ENCODE data around the gene INPP5J. TPM values are rescaled to one million over a fixed set of nuclear protein-coding genes. Genes with fewer than 3 reads are reported as not detected.
"Not testable (repeated sequence)": the region's sequence is repeated elsewhere in the genome, so short reads cannot be mapped to it uniquely, and the experiment has no call there.

INPP5J gene
- total RNA-seq, 4 donors from 2014 or later: 0.54 to 5.3 (median 2.1) TPM

- no peak for TF ChIP-seq POLR2AphosphoS5 (IDR thresholded peaks at IDR 0.05)
- TF ChIP-seq EP300 (IDR thresholded peaks at IDR 0.05): no peak
- no peak for TF ChIP-seq POLR2A (IDR thresholded peaks at IDR 0.05)
- TF ChIP-seq CTCF (IDR thresholded peaks at IDR 0.05): no peak
- H3K36me3 ChIP-seq: peaks cover 0 to 19% of the 10 kb centered on the region in 2 donors
- no peak overlapping the region for H3K4me3 ChIP-seq
- H3K27ac ChIP-seq: peak overlapping the region in 2 of 4 donors; percentile 22 to 48
- no peak for ATAC-seq
- H3K9me3 ChIP-seq: no peaks in the 10 kb centered on the region
- no peaks in the 10 kb centered on the region for H3K27me3 ChIP-seq
- WGBS, 2 donors (ENCODE audit: low coverage in 1 of 2): 100% methylated on average over 4 of the region's 4 CpGs
- peaks cover 5 to 79% (median 11%) of the 10 kb centered on the region in 3 donors for H3K4me1 ChIP-seq
Measured at GRCh38 chr22:31170971-31171370, 48.2 kb downstream of the INPP5J start.

GRCh38 chr22:31171734-31172133 is 49.0 kb downstream of the INPP5J start:
- H3K27ac ChIP-seq, H3K27me3 ChIP-seq, ATAC-seq, H3K4me3 ChIP-seq, H3K9me3 ChIP-seq: not testable (repeated sequence)
- peaks cover 5 to 81% (median 11%) of the 10 kb centered on the region in 3 donors for H3K4me1 ChIP-seq
- peaks cover 0 to 19% of the 10 kb centered on the region in 2 donors for H3K36me3 ChIP-seq
- WGBS, 2 donors (ENCODE audit: low coverage in 1 of 2): 84 to 97% methylated on average over 6 to 9 of the region's 9 CpGs

GRCh38 chr22:31173386-31174145 is 50.8 kb downstream of the INPP5J start:
- H3K4me1 ChIP-seq: peaks cover 4 to 81% (median 11%) of the 10 kb centered on the region in 3 donors
- no peak for TF ChIP-seq CTCF (IDR thresholded peaks at IDR 0.05)
- peak; percentile 76 for TF ChIP-seq POLR2AphosphoS5 (IDR thresholded peaks at IDR 0.05)
- peak; percentile 51 for ATAC-seq
- H3K4me3 ChIP-seq: no peak overlapping the region
- no peaks in the 10 kb centered on the region for H3K27me3 ChIP-seq
- peak overlapping the region; percentile 32 to 84 (median 67) for H3K27ac ChIP-seq
- H3K9me3 ChIP-seq: no peaks in the 10 kb centered on the region
- peaks cover 0 to 16% of the 10 kb centered on the region in 2 donors for H3K36me3 ChIP-seq
- 39 to 52% methylated on average over 2 to 3 of the region's 5 CpGs for WGBS, 2 donors (ENCODE audit: low coverage in 1 of 2)

GRCh38 chr22:31176923-31177322 is 54.2 kb downstream of the INPP5J start:
- H3K4me1 ChIP-seq: peaks cover 0 to 61% (median 14%) of the 10 kb centered on the region in 3 donors
- ATAC-seq: no peak
- H3K27me3 ChIP-seq: no peaks in the 10 kb centered on the region
- peak overlapping the region; percentile 25 to 67 (median 52) for H3K27ac ChIP-seq
- peaks cover 0 to 16% of the 10 kb centered on the region in 2 donors for H3K36me3 ChIP-seq
- H3K4me3 ChIP-seq: no peak overlapping the region
- TF ChIP-seq POLR2A (IDR thresholded peaks at IDR 0.05): no peak
- no peak for TF ChIP-seq POLR2AphosphoS5 (IDR thresholded peaks at IDR 0.05)
- TF ChIP-seq CTCF (IDR thresholded peaks at IDR 0.05): no peak
- H3K9me3 ChIP-seq: no peaks in the 10 kb centered on the region
- WGBS, 2 donors (ENCODE audit: low coverage in 1 of 2): 88 to 100% methylated on average over 1 of the region's 1 CpG

- Histone ChIP-seq H3K36me3 (peaks cover 0 to 22% of the 10 kb centered on the region in 2 donors), H3K4me3 (no peak overlapping the region), H3K9me3 (no peaks in the 10 kb centered on the region), H3K4me1 (peaks cover 0 to 54% (median 14%) of the 10 kb centered on the region in 3 donors), H3K27me3 (no peaks in the 10 kb centered on the region), H3K27ac (peak overlapping the region; percentile 25 to 67 (median 52))
- 64 to 71% methylated on average over 5 to 6 of the region's 6 CpGs for WGBS, 2 donors (ENCODE audit: low coverage in 1 of 2)
- TF ChIP-seq CTCF (IDR thresholded peaks at IDR 0.05): peak in 1 of 4 experiments; percentile 13
- TF ChIP-seq EP300 (IDR thresholded peaks at IDR 0.05): no peak
- TF ChIP-seq POLR2AphosphoS5 (IDR thresholded peaks at IDR 0.05): peak; percentile 67
- ATAC-seq: peak; percentile 78
Measured at GRCh38 chr22:31177420-31178162, 54.8 kb downstream of the INPP5J start.
